ENCODE measurements around the gene PBX4.

PBX4 gene

DNA sequence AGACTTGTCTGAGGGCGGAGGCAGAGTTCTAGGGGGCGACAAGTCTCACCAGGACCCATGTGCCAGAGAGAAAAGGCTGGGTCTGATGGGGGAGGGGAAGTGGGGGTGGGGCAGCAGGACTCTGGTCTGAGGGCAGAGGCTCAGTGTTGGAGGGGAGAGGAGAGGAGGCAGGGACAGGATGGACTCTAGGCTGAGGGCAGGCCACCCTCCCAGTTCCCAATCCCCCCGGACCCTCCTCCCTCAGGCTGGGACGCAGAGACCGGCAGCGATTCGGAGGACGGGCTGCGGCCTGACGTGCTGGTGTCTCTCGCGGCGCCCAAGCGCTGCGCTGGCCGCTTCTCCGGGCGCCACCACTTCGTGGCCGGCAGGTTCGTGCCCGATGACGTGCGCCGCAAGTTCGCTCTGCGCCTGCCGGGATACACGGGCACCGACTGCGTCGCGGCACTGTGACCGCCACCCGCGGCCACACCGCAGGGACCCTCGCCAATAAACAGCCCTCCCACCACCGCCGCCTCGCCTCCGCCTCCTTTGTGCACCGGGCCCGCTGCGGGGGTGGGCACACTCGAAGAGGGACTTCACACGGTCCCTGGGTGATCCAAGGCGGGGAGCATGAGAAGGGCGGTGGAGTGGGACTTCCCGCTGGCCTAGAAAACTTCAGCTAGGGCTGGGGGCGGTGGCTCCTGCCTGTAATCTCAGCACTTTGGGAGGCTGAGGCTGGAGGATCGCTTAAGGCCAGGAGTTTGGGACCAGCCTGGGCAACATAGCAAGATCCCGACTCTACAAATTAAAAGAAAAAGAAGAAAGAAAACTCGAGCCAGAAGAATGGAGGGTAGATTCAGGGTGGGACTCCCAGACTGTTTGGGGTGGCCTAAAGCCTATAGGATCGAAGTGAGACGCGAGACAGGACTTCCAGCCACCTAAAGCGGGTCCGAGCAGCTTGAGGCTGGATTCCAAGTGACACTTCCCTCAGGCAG lies 81.1 kb downstream of the PBX4 start:
- no peak overlapping the region for H3K27ac ChIP-seq (ENCODE audit: low read depth, low read length)
- H3K9me3 ChIP-seq (ENCODE audit: control insufficient read depth, insufficient read depth, low read depth, low read length), result no peaks in the 10 kb centered on the region
- H3K4me3 ChIP-seq (ENCODE audit: low read depth, low read length), result peak overlapping the region; percentile 68
- peaks cover 41% of the 10 kb centered on the region for H3K27me3 ChIP-seq (ENCODE audit: control insufficient read depth, insufficient read depth, low read length)
- H3K36me3 ChIP-seq (ENCODE audit: control insufficient read depth, insufficient read depth, low read length), result no peaks in the 10 kb centered on the region; the same call in 1 of the 2 replicates
- H3K9ac ChIP-seq (ENCODE audit: low read length), result no peak overlapping the region
- H3K4me1 ChIP-seq (ENCODE audit: control insufficient read depth, insufficient read depth, low read length), result peaks cover 11% of the 10 kb centered on the region; the same call in 1 of the 2 replicates

DNA sequence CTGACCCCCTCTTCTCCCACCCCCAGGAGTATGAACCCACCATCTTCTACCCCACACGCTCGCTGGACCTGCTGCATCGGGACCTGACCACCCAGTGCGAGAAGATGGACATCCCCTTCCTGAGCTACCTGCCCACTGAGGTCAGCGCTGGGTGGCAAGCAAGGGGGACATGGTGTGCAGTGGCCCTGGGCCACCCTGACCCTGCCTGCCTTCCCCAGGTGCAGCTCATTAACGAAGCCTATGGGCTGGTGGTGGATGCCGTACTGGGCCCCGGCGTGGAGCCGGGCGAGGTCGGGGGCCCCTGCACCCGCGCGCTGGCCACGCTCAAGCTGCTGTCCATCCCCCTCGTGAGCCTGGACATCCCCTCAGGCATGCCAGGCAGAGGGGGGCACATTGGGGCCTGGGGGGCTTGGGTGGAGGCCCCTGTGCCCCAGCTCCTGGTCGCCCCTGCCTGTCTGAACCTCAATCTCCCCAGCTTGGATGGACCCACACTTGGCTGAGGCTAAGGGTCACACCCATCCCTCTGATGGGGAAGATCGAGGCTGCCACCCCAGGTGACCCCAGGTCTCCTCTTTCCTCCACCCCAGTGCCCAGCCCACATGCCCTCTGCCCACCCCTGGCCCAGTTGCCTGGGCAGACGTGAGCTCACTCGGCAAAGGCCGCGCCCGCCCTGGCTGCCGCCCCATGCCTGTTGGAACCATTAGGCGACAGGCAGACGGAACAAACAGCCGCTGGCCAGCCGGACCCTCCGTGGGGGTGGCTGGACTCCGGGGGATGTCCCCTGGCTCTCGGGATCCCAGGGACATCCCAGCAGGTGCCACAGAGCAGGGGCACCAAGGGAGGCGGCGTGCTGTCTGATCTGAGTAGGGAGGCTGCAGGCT lies 82.9 kb downstream of the PBX4 start:
- no peaks in the 10 kb centered on the region for H3K9me3 ChIP-seq (ENCODE audit: control insufficient read depth, insufficient read depth, low read depth, low read length)
- peaks cover 14% of the 10 kb centered on the region; the same call in 1 of the 2 replicates for H3K4me1 ChIP-seq (ENCODE audit: control insufficient read depth, insufficient read depth, low read length)
- no peaks in the 10 kb centered on the region; the same call in 1 of the 2 replicates for H3K36me3 ChIP-seq (ENCODE audit: control insufficient read depth, insufficient read depth, low read length)
- H3K4me3 ChIP-seq (ENCODE audit: low read depth, low read length), result no peak overlapping the region
- no peak overlapping the region for H3K9ac ChIP-seq (ENCODE audit: low read length)
- H3K27ac ChIP-seq (ENCODE audit: low read depth, low read length), result no peak overlapping the region
- peaks cover 37% of the 10 kb centered on the region for H3K27me3 ChIP-seq (ENCODE audit: control insufficient read depth, insufficient read depth, low read length)

DNA sequence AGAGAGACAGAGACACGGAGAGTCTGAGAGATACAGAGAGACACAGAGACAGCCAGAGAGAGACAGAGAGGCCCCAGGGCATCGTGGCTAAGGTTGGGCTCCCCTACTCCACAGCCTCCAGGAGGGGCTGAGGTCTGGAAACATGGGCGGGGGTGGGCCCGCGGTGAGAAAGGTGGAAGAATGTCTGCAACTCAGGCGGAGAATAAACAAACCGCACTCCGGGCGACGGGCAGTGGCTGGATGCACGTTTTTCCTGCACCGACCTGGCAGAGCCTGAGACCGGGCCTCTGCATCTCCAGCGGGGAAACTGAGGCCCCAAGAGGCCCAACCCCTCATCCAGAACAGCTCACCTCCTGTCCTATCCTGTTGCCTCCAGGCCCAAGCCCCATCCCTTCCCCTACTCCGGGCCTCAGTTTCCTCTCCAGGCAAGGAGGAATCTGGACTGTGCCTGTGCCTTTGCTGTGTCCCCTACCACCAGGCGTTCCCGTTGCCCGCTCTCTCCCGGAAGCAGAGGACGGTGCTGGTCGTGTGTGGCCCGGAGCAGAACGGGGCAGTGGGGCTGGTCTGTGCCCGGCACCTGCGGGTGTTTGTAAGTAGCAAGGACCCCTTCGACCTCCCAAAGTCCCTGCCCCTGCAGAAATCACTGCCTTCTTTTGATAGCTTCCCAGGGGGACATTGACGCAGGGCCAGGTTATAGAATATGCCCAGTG lies 83.8 kb downstream of the PBX4 start:
- Histone ChIP-seq H3K27me3 (ENCODE audit: control insufficient read depth, insufficient read depth, low read length) (peaks cover 30% of the 10 kb centered on the region), H3K36me3 (ENCODE audit: control insufficient read depth, insufficient read depth, low read length) (no peaks in the 10 kb centered on the region; the same call in 1 of the 2 replicates)

DNA sequence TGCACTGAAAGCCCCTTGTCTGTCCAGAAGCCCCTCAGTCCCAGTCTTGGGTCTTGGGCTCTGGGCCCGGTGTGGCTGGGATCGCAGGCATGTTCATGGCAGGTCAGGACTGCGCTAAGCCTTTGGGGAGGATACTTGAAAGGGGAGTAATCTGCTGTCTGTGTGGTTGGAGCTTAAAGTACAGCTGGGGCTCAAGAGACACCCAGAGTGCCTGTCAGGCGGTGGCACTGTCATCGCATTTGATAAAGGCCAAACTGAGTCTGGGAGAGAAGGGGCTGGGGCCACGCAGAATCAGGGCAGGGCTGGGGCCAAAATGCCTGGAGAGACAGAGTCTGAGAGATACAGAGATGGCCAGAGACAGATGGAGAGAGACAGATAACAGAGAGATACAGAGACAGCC lies 84.6 kb downstream of the PBX4 start:
- Histone ChIP-seq H3K4me1 (ENCODE audit: control insufficient read depth, insufficient read depth, low read length) (peaks cover 7% of the 10 kb centered on the region; the same call in 1 of the 2 replicates), H3K9ac (ENCODE audit: low read length) (no peak overlapping the region), H3K36me3 (ENCODE audit: control insufficient read depth, insufficient read depth, low read length) (no peaks in the 10 kb centered on the region; the same call in none of the 2 replicates), H3K4me3 (ENCODE audit: low read depth, low read length) (no peak overlapping the region), H3K27me3 (ENCODE audit: control insufficient read depth, insufficient read depth, low read length) (peaks cover 21% of the 10 kb centered on the region), H3K9me3 (ENCODE audit: control insufficient read depth, insufficient read depth, low read depth, low read length) (no peaks in the 10 kb centered on the region), H3K27ac (ENCODE audit: low read depth, low read length) (no peak overlapping the region)

More for the DNA sequence above, 83.8 kb downstream of the PBX4 start:
- Histone ChIP-seq H3K27ac (ENCODE audit: low read depth, low read length) (no peak overlapping the region), H3K4me3 (ENCODE audit: low read depth, low read length) (no peak overlapping the region), H3K4me1 (ENCODE audit: control insufficient read depth, insufficient read depth, low read length) (peaks cover 10% of the 10 kb centered on the region; the same call in 1 of the 2 replicates), H3K9me3 (ENCODE audit: control insufficient read depth, insufficient read depth, low read depth, low read length) (no peaks in the 10 kb centered on the region), H3K9ac (ENCODE audit: low read length) (no peak overlapping the region)

DNA sequence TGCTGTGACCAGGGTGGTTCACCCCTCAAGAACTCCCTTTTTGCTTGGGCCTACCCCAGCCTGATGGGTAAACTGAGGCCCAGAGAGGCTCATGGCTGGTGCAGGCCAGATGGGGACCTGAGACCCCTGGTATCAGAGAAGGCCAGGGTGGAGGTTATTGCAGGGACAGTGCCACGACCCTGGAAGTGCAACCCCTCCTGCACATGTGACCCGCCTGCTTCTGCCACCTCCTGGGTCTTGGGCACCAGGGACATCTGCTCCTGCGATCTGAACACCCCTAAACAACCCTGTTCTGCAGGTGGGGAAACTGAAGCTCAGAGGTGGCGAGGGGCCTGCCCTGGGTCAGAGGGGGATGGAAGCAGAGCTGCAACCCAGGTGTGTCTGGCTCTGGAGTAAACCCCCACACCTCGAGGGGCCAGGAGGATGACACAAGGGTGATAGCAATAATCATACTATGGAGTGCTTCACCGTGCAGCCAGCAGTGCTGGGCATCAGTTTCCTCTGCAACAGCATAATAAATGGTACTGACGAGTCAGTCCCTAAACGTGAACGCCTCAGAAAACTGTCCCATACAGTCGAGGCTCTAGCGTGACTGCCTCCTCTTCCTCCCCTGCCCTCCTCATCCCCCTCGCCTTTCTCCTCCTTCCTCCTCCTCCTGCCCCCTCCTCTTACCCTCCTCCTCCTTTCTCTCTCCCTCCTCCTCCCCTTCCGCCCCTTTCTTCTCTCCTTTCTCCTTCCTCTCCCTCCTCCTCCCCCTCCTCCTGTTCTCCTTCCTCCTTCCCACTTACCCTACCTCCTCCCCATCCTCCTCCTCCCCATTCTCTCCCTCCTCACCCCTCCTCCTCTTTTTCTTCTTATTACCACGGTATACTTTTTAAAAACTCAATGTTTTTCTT lies 85.4 kb downstream of the PBX4 start:
- Histone ChIP-seq H3K36me3 (ENCODE audit: control insufficient read depth, insufficient read depth, low read length) (peaks cover 4% of the 10 kb centered on the region), H3K4me1 (ENCODE audit: control insufficient read depth, insufficient read depth, low read length) (peaks cover 7% of the 10 kb centered on the region; the same call in 1 of the 2 replicates), H3K27ac (ENCODE audit: low read depth, low read length) (no peak overlapping the region), H3K9ac (ENCODE audit: low read length) (no peak overlapping the region), H3K27me3 (ENCODE audit: control insufficient read depth, insufficient read depth, low read length) (peaks cover 13% of the 10 kb centered on the region), H3K9me3 (ENCODE audit: control insufficient read depth, insufficient read depth, low read depth, low read length) (no peaks in the 10 kb centered on the region), H3K4me3 (ENCODE audit: low read depth, low read length) (no peak overlapping the region)

DNA sequence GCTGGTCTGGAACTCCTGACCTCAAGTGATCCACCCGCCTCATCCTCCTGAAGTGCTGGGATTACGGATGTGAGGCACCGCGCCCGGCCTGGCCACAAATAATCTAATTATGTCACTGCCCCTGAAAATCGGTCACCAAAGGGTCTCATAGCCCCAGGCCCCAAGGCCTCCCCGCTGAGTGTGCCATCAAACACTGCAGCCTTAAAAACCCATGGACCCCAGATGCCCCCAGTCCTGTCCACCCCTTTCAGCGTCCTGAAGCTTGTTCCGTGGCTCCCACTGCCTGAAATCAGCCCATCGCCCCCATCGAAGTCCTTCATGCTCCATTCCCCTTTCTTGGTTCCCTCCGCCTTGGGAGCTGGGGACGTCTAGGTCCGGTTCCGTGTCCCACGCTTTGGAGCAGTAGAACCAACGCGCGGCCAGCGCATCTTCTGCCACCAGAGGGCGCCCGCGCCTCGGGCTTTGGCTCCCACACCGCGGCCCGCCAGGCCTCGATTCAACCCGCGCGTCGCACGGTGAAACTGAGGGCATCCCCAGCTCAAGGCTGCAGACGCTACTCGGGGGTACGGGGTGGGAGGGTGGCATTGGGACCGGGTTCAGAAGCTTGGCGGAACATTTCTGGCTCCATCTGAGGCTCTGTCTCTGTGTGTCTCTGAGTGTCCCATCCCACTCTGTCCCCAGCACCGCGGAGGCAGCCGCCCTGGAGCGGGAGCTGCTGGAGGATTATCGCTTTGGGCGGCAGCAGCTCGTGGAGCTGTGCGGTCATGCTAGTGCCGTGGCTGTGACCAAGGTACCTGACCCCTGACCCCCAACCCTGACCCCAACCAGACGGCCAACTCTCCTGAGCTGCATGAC lies 86.3 kb downstream of the PBX4 start:
- no peak overlapping the region for H3K27ac ChIP-seq (ENCODE audit: low read depth, low read length)

DNA sequence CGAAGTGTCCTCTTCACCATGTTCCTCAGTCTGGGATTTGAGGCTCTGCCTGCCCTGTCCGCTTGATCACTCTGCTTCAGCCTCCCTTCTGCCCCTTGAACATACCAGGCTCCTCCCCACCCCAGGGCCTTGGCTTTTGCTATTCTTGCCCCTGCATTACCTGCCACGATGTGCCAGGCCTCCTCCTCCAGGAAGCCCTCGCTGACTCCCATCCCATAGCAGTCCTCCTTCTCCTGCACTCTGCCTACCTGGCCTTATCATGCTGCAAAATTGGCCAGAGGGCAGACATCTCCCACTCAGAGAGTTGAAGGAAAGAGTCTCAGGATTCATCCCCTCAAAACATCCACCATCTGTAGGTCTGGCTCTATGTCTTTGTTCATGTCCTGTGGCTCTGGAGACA lies 87.6 kb downstream of the PBX4 start:
- Histone ChIP-seq H3K9ac (ENCODE audit: low read length) (no peak overlapping the region), H3K4me3 (ENCODE audit: low read depth, low read length) (no peak overlapping the region), H3K27me3 (ENCODE audit: control insufficient read depth, insufficient read depth, low read length) (peaks cover 5% of the 10 kb centered on the region; the same call in 1 of the 2 replicates), H3K9me3 (ENCODE audit: control insufficient read depth, insufficient read depth, low read depth, low read length) (no peaks in the 10 kb centered on the region), H3K36me3 (ENCODE audit: control insufficient read depth, insufficient read depth, low read length) (peaks cover 22% of the 10 kb centered on the region), H3K4me1 (ENCODE audit: control insufficient read depth, insufficient read depth, low read length) (peaks cover 13% of the 10 kb centered on the region), H3K27ac (ENCODE audit: low read depth, low read length) (no peak overlapping the region)

More for the DNA sequence above, 86.3 kb downstream of the PBX4 start:
- Histone ChIP-seq H3K9ac (ENCODE audit: low read length) (no peak overlapping the region), H3K4me1 (ENCODE audit: control insufficient read depth, insufficient read depth, low read length) (peaks cover 7% of the 10 kb centered on the region; the same call in 1 of the 2 replicates), H3K4me3 (ENCODE audit: low read depth, low read length) (no peak overlapping the region), H3K36me3 (ENCODE audit: control insufficient read depth, insufficient read depth, low read length) (peaks cover 13% of the 10 kb centered on the region), H3K27me3 (ENCODE audit: control insufficient read depth, insufficient read depth, low read length) (peaks cover 5% of the 10 kb centered on the region; the same call in 1 of the 2 replicates), H3K9me3 (ENCODE audit: control insufficient read depth, insufficient read depth, low read depth, low read length) (no peaks in the 10 kb centered on the region)

DNA sequence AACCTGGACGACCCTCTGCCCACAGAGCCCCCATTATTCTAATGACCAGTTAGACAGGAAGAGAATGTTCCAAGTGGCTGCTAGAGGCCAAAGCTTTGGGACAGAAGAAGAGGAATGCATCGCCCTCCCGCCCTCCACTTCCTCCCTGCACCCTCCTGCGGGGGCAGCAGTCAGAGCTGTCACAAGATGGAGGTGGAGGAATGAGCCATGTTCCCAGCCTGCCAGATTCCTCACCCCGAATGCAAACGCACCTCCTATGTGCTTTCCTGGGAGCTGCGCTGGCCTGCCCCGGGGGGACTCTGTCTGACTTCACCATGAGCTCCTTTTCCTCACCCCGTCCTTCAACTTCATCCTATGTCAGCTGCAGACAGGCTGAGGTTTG lies 88.1 kb downstream of the PBX4 start:
- peaks cover 14% of the 10 kb centered on the region for H3K4me1 ChIP-seq (ENCODE audit: control insufficient read depth, insufficient read depth, low read length)
- H3K9me3 ChIP-seq (ENCODE audit: control insufficient read depth, insufficient read depth, low read depth, low read length), result no peaks in the 10 kb centered on the region
- H3K27ac ChIP-seq (ENCODE audit: low read depth, low read length), result no peak overlapping the region
- peaks cover 5% of the 10 kb centered on the region; the same call in 1 of the 2 replicates for H3K27me3 ChIP-seq (ENCODE audit: control insufficient read depth, insufficient read depth, low read length)
- peaks cover 22% of the 10 kb centered on the region for H3K36me3 ChIP-seq (ENCODE audit: control insufficient read depth, insufficient read depth, low read length)
- no peak overlapping the region for H3K9ac ChIP-seq (ENCODE audit: low read length)
- no peak overlapping the region for H3K4me3 ChIP-seq (ENCODE audit: low read depth, low read length)

DNA sequence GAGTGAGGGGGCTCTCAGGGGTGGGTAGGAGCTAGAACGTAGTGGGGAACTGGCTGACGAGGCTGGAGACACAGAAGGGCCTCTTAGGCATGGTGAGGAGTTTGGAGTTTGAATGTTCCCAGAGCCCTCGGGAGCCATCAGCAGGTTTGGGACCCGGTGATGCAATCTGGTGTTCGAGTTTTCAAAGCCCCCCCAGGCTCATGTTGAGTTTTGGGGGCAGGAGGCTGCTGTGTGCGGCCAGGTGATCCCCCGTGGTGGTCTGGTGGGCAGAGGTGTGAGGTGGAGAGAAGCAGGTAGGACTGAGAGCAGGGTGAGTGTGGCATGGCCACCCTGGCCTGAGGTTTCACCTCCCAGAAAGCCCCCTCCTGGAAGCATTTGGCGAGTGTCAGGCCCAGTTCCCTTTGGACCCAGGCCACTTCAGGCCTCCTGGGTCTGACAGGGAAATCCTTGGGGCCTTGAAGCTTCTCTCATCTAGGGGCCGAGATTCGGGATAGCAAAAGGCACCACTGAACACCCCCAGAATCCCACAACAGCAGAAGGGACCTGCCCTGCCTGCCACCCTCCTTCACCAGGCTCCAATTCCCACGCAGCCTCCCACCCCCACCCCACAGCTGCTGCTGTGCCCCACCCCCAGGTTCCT lies 88.6 kb downstream of the PBX4 start:
- Histone ChIP-seq H3K27ac (ENCODE audit: low read depth, low read length) (no peak overlapping the region), H3K9me3 (ENCODE audit: control insufficient read depth, insufficient read depth, low read depth, low read length) (no peaks in the 10 kb centered on the region), H3K4me1 (ENCODE audit: control insufficient read depth, insufficient read depth, low read length) (peaks cover 14% of the 10 kb centered on the region), H3K9ac (ENCODE audit: low read length) (no peak overlapping the region), H3K36me3 (ENCODE audit: control insufficient read depth, insufficient read depth, low read length) (peaks cover 22% of the 10 kb centered on the region), H3K27me3 (ENCODE audit: control insufficient read depth, insufficient read depth, low read length) (peaks cover 5% of the 10 kb centered on the region; the same call in 1 of the 2 replicates), H3K4me3 (ENCODE audit: low read depth, low read length) (no peak overlapping the region)
